Activated T-helper 9 cell treated with anti-CD3 and anti-CD28 coated beads, Interleukin-2, amount 50 U/mL, for 16 hours (primary cell): ENCODE results near the gene AGFG1.
"Not testable (repeated sequence)": the region's sequence is repeated elsewhere in the genome, so short reads cannot be mapped to it uniquely, and the experiment has no call there.

Experiments
- DNase-seq: peaks from one replicate; pipeline ENCODE4 v3.0.0-alpha.2; 2020; ENCODE audit warnings: low read depth

Gene AGFG1

GRCh38 chr2:227539465-227539956 lies 67.6 kb downstream of the AGFG1 start:
- DNase-seq: no peak

- DNase-seq: not testable (repeated sequence)
These were observed 68.4 kb downstream of the AGFG1 start for GRCh38 chr2:227540352-227540751.

- no peak for DNase-seq
These were observed 74.0 kb downstream of the AGFG1 start for GRCh38 chr2:227545990-227546389.

- no peak for DNase-seq
These were observed 79.9 kb downstream of the AGFG1 start for GRCh38 chr2:227551836-227552235.

- no peak for DNase-seq
These were observed 90.6 kb downstream of the AGFG1 start for GRCh38 chr2:227562581-227562980.

- no peak for DNase-seq
These were observed 93.1 kb downstream of the AGFG1 start for GRCh38 chr2:227565080-227565479.

- DNase-seq: no peak
These were observed 94.1 kb downstream of the AGFG1 start for GRCh38 chr2:227566012-227566411.

- no peak for DNase-seq
These were observed 96.9 kb downstream of the AGFG1 start for GRCh38 chr2:227568852-227569169.

- no peak for DNase-seq
These were observed 98.7 kb downstream of the AGFG1 start for GRCh38 chr2:227570615-227571014.

- DNase-seq: no peak
These were observed 104.2 kb downstream of the AGFG1 start for GRCh38 chr2:227576110-227576509.

- no peak for DNase-seq
These were observed 104.9 kb downstream of the AGFG1 start for GRCh38 chr2:227576812-227577211.

- DNase-seq: no peak
These were observed 105.6 kb downstream of the AGFG1 start for GRCh38 chr2:227577555-227577954.

- DNase-seq: no peak
These were observed 106.7 kb downstream of the AGFG1 start for GRCh38 chr2:227578642-227579041.

- no peak for DNase-seq
These were observed 107.8 kb downstream of the AGFG1 start for GRCh38 chr2:227579791-227580190.

- no peak for DNase-seq
These were observed 110.4 kb downstream of the AGFG1 start for GRCh38 chr2:227582369-227582768.

GRCh38 chr2:227592694-227593387 lies 120.9 kb downstream of the AGFG1 start:
- no peak for DNase-seq

- DNase-seq: no peak
These were observed 123.8 kb downstream of the AGFG1 start for GRCh38 chr2:227595797-227596196.

GRCh38 chr2:227597036-227597435 lies 125.1 kb downstream of the AGFG1 start:
- DNase-seq: no peak

- no peak for DNase-seq
These were observed 126.0 kb downstream of the AGFG1 start for GRCh38 chr2:227597998-227598397.

GRCh38 chr2:227598835-227599503 lies 127.0 kb downstream of the AGFG1 start, which contains the start of gene SCYGR2:
Gene SCYGR2, plus strand, starts transcription at chr2:227598893. Its CDS starts 0 bp downstream, at chr2:227598893.
- DNase-seq: not testable (repeated sequence)

- DNase-seq: no peak
These were observed 130.4 kb downstream of the AGFG1 start for GRCh38 chr2:227602358-227602757.

- DNase-seq: no peak
These were observed 134.5 kb downstream of the AGFG1 start for GRCh38 chr2:227606476-227606875.

GRCh38 chr2:227607941-227608340 lies 136.0 kb downstream of the AGFG1 start:
- no peak for DNase-seq
